ENCODE measurements around the gene OLFM3. TPM values are rescaled to one million over a fixed set of nuclear protein-coding genes. Genes with fewer than 3 reads are reported as not detected.

OLFM3 gene
- not detected for total RNA-seq

DNA sequence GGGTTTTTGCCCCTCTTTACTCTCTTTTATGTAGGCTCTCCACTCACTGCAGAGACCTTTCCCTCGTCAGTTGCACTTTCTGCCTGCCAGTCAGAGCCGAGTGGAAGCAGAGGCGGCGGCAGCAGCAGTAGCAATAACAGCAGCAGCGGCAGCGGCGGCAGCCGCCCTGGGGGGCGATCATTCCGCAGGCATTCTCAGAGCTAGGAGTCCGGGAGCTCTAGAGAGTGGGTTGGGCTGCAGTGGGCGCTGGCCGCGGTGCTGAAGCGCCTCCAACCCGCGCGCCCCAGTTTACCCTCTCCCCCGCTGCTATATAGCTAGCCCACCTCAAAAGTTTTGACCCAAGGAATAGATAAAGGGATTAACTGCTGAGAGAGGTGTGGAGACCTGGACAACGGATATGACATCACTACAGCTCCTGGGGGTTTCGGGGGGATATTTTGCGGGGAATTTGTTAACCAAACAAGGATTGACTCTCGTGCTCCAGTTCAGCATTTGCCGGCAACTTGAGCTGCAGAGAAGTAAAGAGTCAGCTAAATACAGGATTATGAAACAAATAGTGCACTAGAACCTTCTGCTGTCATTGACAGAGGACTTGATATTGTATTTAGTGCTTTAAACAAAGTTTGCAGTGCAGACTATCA, at the start of gene OLFM3:
Gene OLFM3, minus strand, starts transcription at position 102 of the 641 bp plus-strand sequence.

Data from activated naive CD4-positive, alpha-beta T cell treated with anti-CD3 and anti-CD28 coated beads, Interleukin-2, amount 10 ng/mL, durations not matched to agents 5 hours and 36 hours (primary cell).